ENCODE data around the gene MCOLN1. TPM values are rescaled to one million over a fixed set of nuclear protein-coding genes. Genes with fewer than 3 reads are reported as not detected.

MCOLN1 gene
- total RNA-seq, 1 experiment from 2014 or later: 2.9 TPM

DNA sequence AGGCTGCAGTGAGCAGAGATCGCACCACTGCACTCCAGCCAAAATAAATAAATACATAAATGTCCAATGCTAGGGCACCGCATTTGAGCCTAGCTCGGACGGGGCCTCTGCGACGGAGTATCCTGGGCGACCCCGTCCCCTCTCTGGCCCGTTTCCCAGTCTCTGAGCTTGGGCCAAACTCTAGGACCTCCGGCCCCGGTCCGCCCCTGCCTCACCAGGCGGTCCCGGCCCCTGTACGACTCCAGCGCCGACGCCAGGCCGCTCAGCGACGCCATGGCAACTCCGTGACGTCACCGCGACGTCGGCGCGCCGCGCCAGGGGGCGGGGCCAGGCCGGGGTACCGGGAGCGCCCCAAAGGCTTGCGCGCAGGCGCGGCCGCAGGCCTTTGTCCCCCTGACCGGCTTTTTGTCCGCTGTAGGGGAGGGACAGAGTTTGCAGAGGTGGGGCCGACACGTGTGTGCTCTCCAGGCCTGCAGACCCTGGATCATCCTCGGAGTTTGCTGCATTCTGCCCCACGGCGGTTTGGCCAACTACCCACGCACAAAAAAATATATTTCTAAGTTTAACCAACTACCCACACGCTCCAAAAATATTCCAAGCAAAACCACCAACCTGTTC is 33.6 kb upstream of the MCOLN1 start, which contains the start of gene PEX11G:
Gene PEX11G, minus strand, starts transcription at position 300 of the 618 bp plus-strand sequence. Its CDS starts 25 bp downstream, at position 275.
- Histone ChIP-seq H3K36me3 (no peaks in the 10 kb centered on the region), H3K9me3 (replicated peaks) (peaks cover 3% of the 10 kb centered on the region; the same call in 1 of the 2 replicates), H3K27ac (peak within 1 kb of the TSS; percentile 41; the same call in 1 of the 2 replicates), H3K4me3 (peak within 1 kb of the TSS; percentile 41), H3K4me1 (replicated peaks) (peaks cover 21% of the 10 kb centered on the region), H3K27me3 (replicated peaks) (no peaks in the 10 kb centered on the region)
- DNase-seq (ENCODE audit: low read depth in 1 of 2, low spot score in 2 of 2): peak; percentile 68 to 80

DNA sequence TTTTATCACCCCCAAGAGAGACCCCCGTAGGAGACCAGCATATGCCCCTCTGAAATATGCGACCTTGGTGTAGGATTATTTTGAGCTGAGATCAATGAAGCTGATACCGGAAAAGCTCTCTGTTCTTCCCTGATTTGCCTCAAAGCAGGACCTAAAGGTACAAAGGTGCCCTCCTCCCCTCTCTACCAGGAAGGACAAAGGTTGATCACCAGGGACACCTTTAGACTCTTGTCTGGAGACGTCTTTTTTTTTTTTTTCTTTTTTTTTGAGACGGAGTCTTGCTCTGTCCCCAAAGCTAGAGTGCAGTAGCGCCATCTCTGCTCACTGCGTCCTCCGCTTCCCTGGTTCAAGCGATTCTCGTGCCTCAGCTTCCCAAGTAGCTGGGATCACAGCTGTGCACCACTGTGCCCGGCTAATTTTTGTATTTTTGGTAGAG is 32.8 kb upstream of the MCOLN1 start:
- H3K4me3 ChIP-seq: no peak overlapping the region
- no peak overlapping the region for H3K27ac ChIP-seq
- no peaks in the 10 kb centered on the region for H3K27me3 ChIP-seq (replicated peaks)
- no peak for DNase-seq (ENCODE audit: low read depth in 1 of 2, low spot score in 2 of 2)
- H3K36me3 ChIP-seq: no peaks in the 10 kb centered on the region
- peaks cover 21% of the 10 kb centered on the region for H3K4me1 ChIP-seq (replicated peaks)
- peaks cover 3% of the 10 kb centered on the region; the same call in 1 of the 2 replicates for H3K9me3 ChIP-seq (replicated peaks)

DNA sequence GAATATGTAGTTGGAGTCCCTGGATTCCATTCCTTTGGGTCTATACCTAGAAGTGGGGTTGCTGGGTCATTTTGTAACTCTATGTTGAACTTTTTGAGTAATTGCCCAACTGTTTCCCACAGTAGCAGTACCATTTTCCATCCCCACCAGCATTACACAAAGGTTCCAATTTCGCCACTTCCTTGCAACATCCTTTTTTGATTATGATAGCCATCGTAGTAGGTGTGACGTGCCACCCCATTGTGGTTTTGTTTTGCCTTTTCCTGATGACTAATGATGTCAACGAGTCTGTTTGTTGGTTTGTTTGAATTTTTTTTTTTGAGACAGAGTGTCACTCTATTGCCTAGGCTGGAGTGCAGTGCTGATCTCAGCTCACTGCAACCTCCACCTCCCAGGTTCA is 30.3 kb upstream of the MCOLN1 start:
- Histone ChIP-seq H3K36me3 (no peaks in the 10 kb centered on the region), H3K4me1 (replicated peaks) (peaks cover 21% of the 10 kb centered on the region), H3K27ac (peak overlapping the region; percentile 39), H3K27me3 (replicated peaks) (peaks cover 8% of the 10 kb centered on the region; the same call in 1 of the 2 replicates), H3K4me3 (no peak overlapping the region), H3K9me3 (replicated peaks) (peaks cover 3% of the 10 kb centered on the region; the same call in 1 of the 2 replicates)
- peak; percentile 64 to 73 for DNase-seq (ENCODE audit: low read depth in 1 of 2, low spot score in 2 of 2)

DNA sequence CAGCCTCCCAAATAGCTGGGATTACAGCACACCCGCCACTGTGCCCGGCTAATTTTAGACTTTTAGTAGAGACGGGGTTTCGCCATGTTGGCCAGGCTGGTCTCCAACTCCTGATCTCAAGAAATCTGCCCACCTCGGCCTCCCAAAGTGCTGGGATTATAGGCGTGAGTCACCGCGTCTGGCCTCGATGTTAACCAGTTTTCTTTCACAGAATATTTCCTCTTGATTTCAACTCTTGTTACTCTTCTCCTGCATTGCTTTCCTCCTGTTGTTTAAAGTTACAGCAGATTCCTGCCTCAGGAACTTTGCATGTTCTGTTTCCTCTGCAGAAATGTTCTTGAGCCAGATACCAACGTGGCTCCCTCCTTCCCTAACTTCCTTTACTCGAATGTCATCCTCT is 29.9 kb upstream of the MCOLN1 start:
- peaks cover 3% of the 10 kb centered on the region; the same call in 1 of the 2 replicates for H3K9me3 ChIP-seq (replicated peaks)
- H3K27ac ChIP-seq: peak overlapping the region; percentile 39
- no peaks in the 10 kb centered on the region for H3K36me3 ChIP-seq
- no peak overlapping the region for H3K4me3 ChIP-seq
- peaks cover 21% of the 10 kb centered on the region for H3K4me1 ChIP-seq (replicated peaks)
- peak in 1 of 2 experiments; percentile 60 for DNase-seq (ENCODE audit: low read depth in 1 of 2, low spot score in 2 of 2)
- H3K27me3 ChIP-seq (replicated peaks): peaks cover 9% of the 10 kb centered on the region; the same call in 1 of the 2 replicates

DNA sequence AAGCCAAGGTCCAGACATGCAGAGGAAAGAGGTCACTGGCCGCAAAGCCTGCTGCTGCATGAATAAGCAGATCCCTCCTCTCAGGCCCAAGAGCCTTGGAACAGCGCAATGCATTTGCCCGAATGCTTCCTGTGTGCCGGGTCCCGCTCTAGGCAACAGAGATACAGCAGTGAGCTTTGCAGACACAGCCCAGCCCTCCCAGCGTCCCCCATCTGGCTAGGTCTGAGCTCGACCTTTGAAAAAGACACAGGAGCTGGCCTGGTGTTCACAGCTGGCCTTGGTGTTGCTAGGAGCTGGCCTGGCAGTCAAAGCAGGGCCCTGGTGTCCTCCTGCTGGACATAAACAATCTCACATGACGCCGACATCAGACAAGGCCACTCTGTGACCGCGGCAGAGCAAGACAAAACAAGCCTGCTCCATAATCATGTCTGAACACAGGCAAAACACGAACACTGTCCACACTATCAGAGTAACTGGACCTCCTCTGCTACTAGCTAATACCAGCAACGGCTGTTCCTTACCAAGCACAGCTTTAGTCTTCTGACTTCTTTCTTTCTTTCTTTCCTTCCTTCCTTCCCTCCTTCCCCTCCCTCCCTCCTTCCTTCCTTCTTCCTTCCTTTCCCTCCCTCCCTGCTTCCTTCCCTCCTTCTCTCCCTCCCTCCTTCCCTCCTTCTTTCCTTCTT is 27.9 kb upstream of the MCOLN1 start:
- Histone ChIP-seq H3K36me3 (no peaks in the 10 kb centered on the region), H3K27ac (no peak overlapping the region), H3K4me3 (no peak overlapping the region), H3K9me3 (replicated peaks) (no peaks in the 10 kb centered on the region), H3K27me3 (replicated peaks) (peaks cover 11% of the 10 kb centered on the region; the same call in 1 of the 2 replicates), H3K4me1 (replicated peaks) (peaks cover 14% of the 10 kb centered on the region)
- no peak for DNase-seq (ENCODE audit: low read depth in 1 of 2, low spot score in 2 of 2)

DNA sequence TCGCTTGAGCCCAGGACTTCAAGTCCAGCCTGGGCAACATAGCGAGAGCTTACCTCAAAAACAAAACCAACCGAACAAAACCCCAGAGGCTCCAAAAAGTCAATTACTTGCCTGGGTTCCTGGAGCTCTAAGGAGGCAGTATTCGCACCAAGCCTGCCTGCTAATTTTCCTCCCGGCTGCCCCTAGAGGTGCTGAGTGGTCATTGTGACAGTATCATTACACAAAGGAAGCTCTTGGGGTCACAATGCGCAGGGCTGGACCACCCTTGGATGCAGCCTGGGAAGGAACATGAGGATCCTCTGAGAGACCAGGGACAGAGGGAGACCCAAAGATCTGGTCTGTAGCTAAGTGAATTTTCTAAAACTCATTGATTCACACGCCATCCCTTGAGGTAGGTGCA is 25.1 kb upstream of the MCOLN1 start:
- Histone ChIP-seq H3K4me1 (replicated peaks) (peaks cover 15% of the 10 kb centered on the region), H3K36me3 (no peaks in the 10 kb centered on the region), H3K27ac (no peak overlapping the region), H3K27me3 (replicated peaks) (peaks cover 33% of the 10 kb centered on the region), H3K9me3 (replicated peaks) (peaks cover 6% of the 10 kb centered on the region; the same call in 1 of the 2 replicates), H3K4me3 (no peak overlapping the region)
- DNase-seq (ENCODE audit: low read depth in 1 of 2, low spot score in 2 of 2): no peak

DNA sequence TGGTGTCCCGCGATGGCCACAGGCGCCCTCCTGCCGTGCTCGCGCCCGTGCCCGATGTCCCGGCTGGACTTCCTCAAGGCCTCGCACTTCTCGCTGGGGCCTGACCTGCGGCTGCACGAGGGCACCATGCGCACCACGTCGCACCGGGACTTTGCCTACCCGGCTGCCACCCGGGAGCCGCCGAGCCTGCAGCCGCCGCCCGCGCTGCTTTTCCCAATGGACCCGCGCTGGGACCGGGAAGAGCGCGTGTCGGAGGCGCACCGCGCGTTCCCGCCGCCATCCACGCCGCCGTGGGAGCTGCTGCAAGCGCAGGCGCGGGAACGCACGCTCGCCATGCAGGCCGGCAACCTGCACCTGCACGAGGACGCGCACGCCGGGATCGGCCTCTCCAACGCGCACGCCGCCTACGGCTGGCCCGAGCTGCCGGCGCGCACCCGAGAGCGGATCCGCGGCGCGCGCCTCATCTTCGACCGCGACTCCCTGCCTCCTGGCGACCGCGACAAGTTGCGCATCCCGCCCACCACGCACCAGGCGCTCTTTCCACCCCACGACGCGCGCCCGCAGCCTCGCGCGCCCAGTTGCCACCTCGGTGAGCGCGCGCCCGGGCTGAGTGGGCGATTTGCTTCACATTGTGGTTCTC is 21.5 kb upstream of the MCOLN1 start:
- H3K27ac ChIP-seq: no peak overlapping the region
- peak overlapping the region; percentile 12; the same call in 1 of the 2 replicates for H3K4me3 ChIP-seq
- H3K36me3 ChIP-seq: no peaks in the 10 kb centered on the region
- peaks cover 7% of the 10 kb centered on the region for H3K4me1 ChIP-seq (replicated peaks)
- DNase-seq (ENCODE audit: low read depth in 1 of 2, low spot score in 2 of 2): no peak
- H3K9me3 ChIP-seq (replicated peaks): peaks cover 6% of the 10 kb centered on the region; the same call in 1 of the 2 replicates
- H3K27me3 ChIP-seq (replicated peaks): peaks cover 39% of the 10 kb centered on the region

DNA sequence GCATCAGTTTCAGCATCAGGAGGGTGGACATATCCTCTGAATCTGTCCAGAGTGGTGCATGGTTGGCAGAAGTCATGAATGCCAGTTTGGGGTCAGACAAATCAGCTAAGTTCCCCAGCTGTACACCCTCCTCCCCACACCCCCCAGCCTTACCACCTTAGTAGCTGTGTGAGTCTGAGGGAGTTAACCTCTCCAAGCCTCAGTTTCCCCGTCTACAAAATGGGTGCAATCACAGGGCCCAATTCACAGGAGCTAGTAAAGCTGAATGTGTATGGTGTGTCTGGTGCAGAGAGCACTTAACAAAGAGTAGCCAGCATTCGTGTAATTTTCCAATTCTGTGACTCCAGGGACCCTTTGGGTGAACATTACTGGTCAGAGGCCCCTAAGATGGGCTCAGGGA is 19.9 kb upstream of the MCOLN1 start:
- peaks cover 6% of the 10 kb centered on the region; the same call in 1 of the 2 replicates for H3K9me3 ChIP-seq (replicated peaks)
- H3K36me3 ChIP-seq: no peaks in the 10 kb centered on the region
- H3K4me3 ChIP-seq: no peak overlapping the region
- H3K27ac ChIP-seq: no peak overlapping the region
- DNase-seq (ENCODE audit: low read depth in 1 of 2, low spot score in 2 of 2): no peak
- peaks cover 30% of the 10 kb centered on the region for H3K27me3 ChIP-seq (replicated peaks)
- peaks cover 7% of the 10 kb centered on the region for H3K4me1 ChIP-seq (replicated peaks)

DNA sequence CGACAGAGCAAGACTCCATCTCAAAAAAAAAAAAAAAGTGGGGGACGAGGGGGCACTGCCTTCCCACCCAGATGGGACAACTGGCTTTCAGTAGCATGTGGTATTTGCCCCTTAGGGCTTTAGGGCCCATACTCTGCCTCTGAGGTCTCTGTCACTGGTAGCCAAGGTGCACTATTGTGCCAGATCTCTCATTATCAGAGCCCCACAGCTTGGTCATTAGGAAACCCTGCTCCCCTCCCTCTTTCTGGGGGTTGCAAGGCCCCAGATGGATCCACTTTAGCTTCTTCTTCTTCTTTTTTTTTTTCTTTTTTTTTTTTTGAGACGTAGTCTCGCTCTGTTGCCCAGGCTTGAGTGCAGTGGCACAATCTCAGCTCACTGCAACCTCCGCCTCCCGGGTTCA is 17.7 kb upstream of the MCOLN1 start:
- Histone ChIP-seq H3K4me1 (replicated peaks) (peaks cover 11% of the 10 kb centered on the region), H3K9me3 (replicated peaks) (peaks cover 6% of the 10 kb centered on the region; the same call in 1 of the 2 replicates), H3K4me3 (no peak overlapping the region), H3K27me3 (replicated peaks) (peaks cover 28% of the 10 kb centered on the region), H3K36me3 (no peaks in the 10 kb centered on the region), H3K27ac (no peak overlapping the region)
- DNase-seq (ENCODE audit: low read depth in 1 of 2, low spot score in 2 of 2): no peak

DNA sequence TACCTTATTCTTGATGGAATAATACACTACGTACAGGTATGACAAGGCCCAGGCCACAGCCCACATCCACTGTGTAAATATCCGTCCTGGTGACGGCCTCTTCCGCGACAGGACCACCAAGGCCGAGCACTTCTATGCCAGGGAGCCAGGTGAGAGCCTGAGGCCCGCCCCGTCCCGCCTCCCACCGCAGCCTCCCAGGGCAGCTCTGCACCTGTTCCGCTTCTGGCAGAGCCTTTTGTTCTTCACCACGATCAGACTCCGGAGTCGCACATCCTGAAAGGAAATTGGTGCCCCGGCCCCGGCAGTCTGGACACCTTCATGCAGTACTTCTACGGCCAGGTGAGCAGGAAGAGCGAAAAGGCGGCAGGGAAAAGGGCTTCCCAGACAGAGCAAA is 17.1 kb upstream of the MCOLN1 start:
- Histone ChIP-seq H3K4me1 (replicated peaks) (peaks cover 11% of the 10 kb centered on the region), H3K36me3 (no peaks in the 10 kb centered on the region), H3K27me3 (replicated peaks) (peaks cover 24% of the 10 kb centered on the region)

DNA sequence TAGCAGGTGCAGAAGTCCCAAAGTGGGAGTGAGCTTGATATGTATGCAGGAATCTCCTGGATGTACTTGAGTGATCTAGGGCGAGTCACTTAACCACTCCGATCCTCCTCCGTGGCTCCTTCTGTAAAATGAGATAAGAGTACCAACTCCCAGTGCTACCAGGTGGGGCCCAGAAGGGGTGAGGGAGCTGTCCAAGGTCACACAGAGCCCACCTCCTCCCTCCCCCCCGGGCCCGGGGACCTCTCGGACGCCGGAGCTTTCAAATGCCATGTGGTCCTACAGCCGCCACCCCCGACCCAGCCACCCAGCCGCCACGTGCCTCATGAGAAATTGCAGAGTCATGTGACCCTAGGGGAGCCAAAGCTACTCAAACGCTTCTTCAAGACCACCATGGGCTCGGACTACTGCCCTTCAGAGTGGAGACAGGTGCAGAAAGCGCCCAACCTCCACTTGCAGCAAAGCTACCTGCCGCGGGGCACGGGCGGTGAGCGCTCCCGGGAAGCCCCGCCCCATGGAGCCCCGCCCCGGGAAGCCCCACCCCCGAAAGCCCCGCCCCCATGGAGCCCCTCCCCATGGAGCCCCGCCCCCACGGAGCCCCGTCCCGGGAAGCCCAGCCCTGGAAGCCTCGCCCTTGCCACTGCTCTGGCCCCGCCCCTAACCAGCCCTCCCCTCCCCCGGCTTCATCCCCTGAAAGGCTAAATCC is 16.6 kb upstream of the MCOLN1 start:
- peaks cover 5% of the 10 kb centered on the region; the same call in 1 of the 2 replicates for H3K9me3 ChIP-seq (replicated peaks)
- peaks cover 9% of the 10 kb centered on the region for H3K4me1 ChIP-seq (replicated peaks)
- no peak for DNase-seq (ENCODE audit: low read depth in 1 of 2, low spot score in 2 of 2)
- no peak overlapping the region for H3K27ac ChIP-seq
- H3K27me3 ChIP-seq (replicated peaks): peaks cover 18% of the 10 kb centered on the region
- H3K4me3 ChIP-seq: no peak overlapping the region
- H3K36me3 ChIP-seq: no peaks in the 10 kb centered on the region

More for the DNA sequence above, 17.1 kb upstream of the MCOLN1 start:
- no peak for DNase-seq (ENCODE audit: low read depth in 1 of 2, low spot score in 2 of 2)
- Histone ChIP-seq H3K27ac (no peak overlapping the region), H3K9me3 (replicated peaks) (peaks cover 8% of the 10 kb centered on the region; the same call in 1 of the 2 replicates), H3K4me3 (no peak overlapping the region)

DNA sequence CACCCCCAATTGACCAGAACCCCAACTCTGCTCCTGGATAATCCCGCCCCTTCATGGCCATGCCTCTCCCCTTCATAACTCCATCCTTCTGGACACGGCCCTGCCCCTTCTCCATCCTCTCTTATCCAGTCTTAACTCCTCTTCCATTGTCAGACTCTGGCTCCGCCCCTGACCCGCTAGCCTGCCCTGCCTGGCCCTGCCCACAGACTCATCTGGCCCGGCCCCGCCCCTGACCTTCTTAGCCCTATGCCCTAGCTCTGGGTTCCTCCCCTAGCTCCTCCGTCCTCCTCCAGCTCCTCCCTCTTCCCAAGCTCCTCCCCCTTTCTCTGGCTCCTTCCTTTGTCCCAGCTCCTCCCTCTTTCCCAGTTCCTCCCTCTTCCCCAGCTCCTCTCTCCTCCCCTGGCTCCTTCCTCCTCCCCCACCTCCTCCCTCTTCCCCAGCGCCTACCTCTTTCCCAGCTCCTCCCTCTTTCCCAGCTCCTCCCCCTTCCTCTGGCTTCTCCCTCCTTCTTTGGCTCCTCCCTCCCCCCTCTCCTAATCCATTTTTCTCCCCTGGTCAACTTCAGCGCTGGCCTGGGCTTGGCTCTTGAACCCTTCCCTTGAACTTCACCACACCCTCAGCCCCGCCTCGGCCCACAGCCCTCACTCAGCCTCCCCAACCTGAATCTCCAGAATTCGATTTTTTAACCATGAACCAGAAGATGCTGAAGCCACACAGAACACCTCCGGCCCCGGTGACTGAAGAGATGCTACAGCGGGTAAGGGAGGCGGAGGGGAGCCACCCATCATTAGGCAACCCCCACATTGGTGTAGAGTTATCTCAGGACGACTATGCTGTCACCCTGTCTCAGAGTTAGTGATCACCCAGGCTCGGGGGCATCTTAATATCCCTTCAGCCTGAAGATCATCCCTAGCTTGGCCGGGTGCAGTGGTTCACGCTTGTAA is 15.8 kb upstream of the MCOLN1 start:
- DNase-seq (ENCODE audit: low read depth in 1 of 2, low spot score in 2 of 2): peak; percentile 57 to 80
- Histone ChIP-seq H3K9me3 (replicated peaks) (0 out of 2 replicates have a peak, but pooled peaks cover 2% of the 10 kb centered on the region), H3K4me3 (no peak overlapping the region), H3K27me3 (replicated peaks) (peaks cover 10% of the 10 kb centered on the region), H3K27ac (no peak overlapping the region), H3K36me3 (no peaks in the 10 kb centered on the region), H3K4me1 (replicated peaks) (0 out of 2 replicates have a peak, but pooled peaks cover 4% of the 10 kb centered on the region)
